Endothelial cell of umbilical vein (primary cell): ENCODE data around the gene PPM1H.

Source experiments
- POLR2A ChIP-seq: IDR thresholded peaks from 2 replicates; pipeline ENCODE4 v1.6.1; 2012; ENCODE audit warnings: low read depth, mild to moderate bottlenecking, control low read depth, low read length
- TF ChIP-seq, protein P1 (sequence below), 2 donors: IDR thresholded peaks; 1 replicate in 1 of 2; 2 replicates in 1 of 2; pipeline ENCODE4 v1.5.1; 2011; ENCODE audit warnings: low read length in 2 of 2, mild to moderate bottlenecking in 2 of 2, moderate library complexity in 2 of 2, control low read depth in 1 of 2, inconsistent platforms in 1 of 2, low read depth in 1 of 2; ENCODE audit not compliant: insufficient read depth in 1 of 2; ENCODE audit errors: extremely low read depth in 1 of 2

DNA sequence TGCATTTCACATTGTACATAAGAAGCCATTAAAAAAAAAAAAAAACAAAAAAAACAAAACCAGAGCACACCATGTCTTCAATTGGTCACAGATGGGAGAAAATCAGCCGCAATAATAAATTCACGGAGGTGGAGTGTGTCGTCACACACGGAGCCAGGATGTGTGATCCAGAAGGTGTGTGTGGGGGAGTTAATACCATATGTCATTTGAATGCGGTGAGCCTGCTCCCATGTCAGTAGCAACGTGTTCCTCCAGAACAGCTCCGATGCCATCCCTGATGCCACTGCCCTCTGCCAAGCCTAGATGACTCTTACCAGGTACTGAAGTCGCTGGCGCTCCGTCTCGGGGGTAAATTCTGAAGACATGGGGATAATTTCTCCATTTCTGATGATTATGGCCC, 197.8 kb downstream of the PPM1H start:
- TF ChIP-seq, protein P1, sequence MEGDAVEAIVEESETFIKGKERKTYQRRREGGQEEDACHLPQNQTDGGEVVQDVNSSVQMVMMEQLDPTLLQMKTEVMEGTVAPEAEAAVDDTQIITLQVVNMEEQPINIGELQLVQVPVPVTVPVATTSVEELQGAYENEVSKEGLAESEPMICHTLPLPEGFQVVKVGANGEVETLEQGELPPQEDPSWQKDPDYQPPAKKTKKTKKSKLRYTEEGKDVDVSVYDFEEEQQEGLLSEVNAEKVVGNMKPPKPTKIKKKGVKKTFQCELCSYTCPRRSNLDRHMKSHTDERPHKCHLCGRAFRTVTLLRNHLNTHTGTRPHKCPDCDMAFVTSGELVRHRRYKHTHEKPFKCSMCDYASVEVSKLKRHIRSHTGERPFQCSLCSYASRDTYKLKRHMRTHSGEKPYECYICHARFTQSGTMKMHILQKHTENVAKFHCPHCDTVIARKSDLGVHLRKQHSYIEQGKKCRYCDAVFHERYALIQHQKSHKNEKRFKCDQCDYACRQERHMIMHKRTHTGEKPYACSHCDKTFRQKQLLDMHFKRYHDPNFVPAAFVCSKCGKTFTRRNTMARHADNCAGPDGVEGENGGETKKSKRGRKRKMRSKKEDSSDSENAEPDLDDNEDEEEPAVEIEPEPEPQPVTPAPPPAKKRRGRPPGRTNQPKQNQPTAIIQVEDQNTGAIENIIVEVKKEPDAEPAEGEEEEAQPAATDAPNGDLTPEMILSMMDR (IDR thresholded peaks at IDR 0.05; ENCODE audit: extremely low read depth in 1 of 2, insufficient read depth in 1 of 2, low read depth in 1 of 2, low read length in 2 of 2), result no peak
- TF ChIP-seq POLR2A, result no peak
